ENCODE measurements around the gene TRPM3.
A peak's percentile ranks its signal among the peaks of the same experiment; 100 is the strongest.

The TRPM3 gene

GRCh38 chr9:71048280-71048679 lies 73.1 kb downstream of the TRPM3 start:
- no peak for ATAC-seq (ENCODE audit: low read depth)
- Histone ChIP-seq H3K9me3 (ENCODE audit: severe bottlenecking) (no peaks in the 10 kb centered on the region), H3K36me3 (ENCODE audit: low read depth) (no peaks in the 10 kb centered on the region), H3K27ac (ENCODE audit: poor library complexity, severe bottlenecking) (no peak overlapping the region), H3K4me1 (ENCODE audit: insufficient read depth, poor library complexity, severe bottlenecking) (no peaks in the 10 kb centered on the region), H3K27me3 (ENCODE audit: insufficient read depth, poor library complexity, severe bottlenecking) (peaks cover 5% of the 10 kb centered on the region), H3K4me3 (ENCODE audit: severe bottlenecking) (no peak overlapping the region)
- no peak for DNase-seq (ENCODE audit: low spot score)
- TF ChIP-seq CTCF (IDR thresholded peaks at IDR 0.05; ENCODE audit: poor library complexity, severe bottlenecking) = no peak

GRCh38 chr9:71042448-71042990 lies 78.9 kb downstream of the TRPM3 start:
- no peaks in the 10 kb centered on the region for H3K9me3 ChIP-seq (ENCODE audit: severe bottlenecking)
- no peak for TF ChIP-seq CTCF (IDR thresholded peaks at IDR 0.05; ENCODE audit: poor library complexity, severe bottlenecking)
- no peak overlapping the region for H3K4me3 ChIP-seq (ENCODE audit: severe bottlenecking)
- peaks cover 5% of the 10 kb centered on the region for H3K27me3 ChIP-seq (ENCODE audit: insufficient read depth, poor library complexity, severe bottlenecking)
- H3K4me1 ChIP-seq (ENCODE audit: insufficient read depth, poor library complexity, severe bottlenecking) = no peaks in the 10 kb centered on the region
- H3K36me3 ChIP-seq (ENCODE audit: low read depth) = no peaks in the 10 kb centered on the region
- no peak overlapping the region for H3K27ac ChIP-seq (ENCODE audit: poor library complexity, severe bottlenecking)
- no peak for ATAC-seq (ENCODE audit: low read depth)
- no peak for DNase-seq (ENCODE audit: low spot score)

GRCh38 chr9:71037521-71037920 lies 83.9 kb downstream of the TRPM3 start:
- no peaks in the 10 kb centered on the region for H3K9me3 ChIP-seq (ENCODE audit: severe bottlenecking)
- peaks cover 5% of the 10 kb centered on the region for H3K27me3 ChIP-seq (ENCODE audit: insufficient read depth, poor library complexity, severe bottlenecking)
- H3K36me3 ChIP-seq (ENCODE audit: low read depth) = no peaks in the 10 kb centered on the region
- TF ChIP-seq CTCF (IDR thresholded peaks at IDR 0.05; ENCODE audit: poor library complexity, severe bottlenecking) = no peak
- H3K4me3 ChIP-seq (ENCODE audit: severe bottlenecking) = no peak overlapping the region
- no peak overlapping the region for H3K27ac ChIP-seq (ENCODE audit: poor library complexity, severe bottlenecking)
- ATAC-seq (ENCODE audit: low read depth) (no peak), DNase-seq (ENCODE audit: low spot score) (no peak)
- no peaks in the 10 kb centered on the region for H3K4me1 ChIP-seq (ENCODE audit: insufficient read depth, poor library complexity, severe bottlenecking)

- Histone ChIP-seq H3K36me3 (ENCODE audit: low read depth) (no peaks in the 10 kb centered on the region), H3K27me3 (ENCODE audit: insufficient read depth, poor library complexity, severe bottlenecking) (peaks cover 5% of the 10 kb centered on the region), H3K4me3 (ENCODE audit: severe bottlenecking) (no peak overlapping the region), H3K27ac (ENCODE audit: poor library complexity, severe bottlenecking) (no peak overlapping the region), H3K9me3 (ENCODE audit: severe bottlenecking) (no peaks in the 10 kb centered on the region), H3K4me1 (ENCODE audit: insufficient read depth, poor library complexity, severe bottlenecking) (no peaks in the 10 kb centered on the region)
- ATAC-seq (ENCODE audit: low read depth) (0 out of 3 replicates have a peak, but pooled peaks have one; percentile 19), DNase-seq (ENCODE audit: low spot score) (no peak)
- TF ChIP-seq CTCF (IDR thresholded peaks at IDR 0.05; ENCODE audit: poor library complexity, severe bottlenecking) = no peak
These were observed 84.9 kb downstream of the TRPM3 start for GRCh38 chr9:71036501-71036900.

- ATAC-seq (ENCODE audit: low read depth) = no peak
- Histone ChIP-seq H3K4me1 (ENCODE audit: insufficient read depth, poor library complexity, severe bottlenecking) (no peaks in the 10 kb centered on the region), H3K27ac (ENCODE audit: poor library complexity, severe bottlenecking) (no peak overlapping the region), H3K9me3 (ENCODE audit: severe bottlenecking) (no peaks in the 10 kb centered on the region), H3K27me3 (ENCODE audit: insufficient read depth, poor library complexity, severe bottlenecking) (no peaks in the 10 kb centered on the region), H3K36me3 (ENCODE audit: low read depth) (no peaks in the 10 kb centered on the region), H3K4me3 (ENCODE audit: severe bottlenecking) (no peak overlapping the region)
- no peak for DNase-seq (ENCODE audit: low spot score)
- no peak for TF ChIP-seq CTCF (IDR thresholded peaks at IDR 0.05; ENCODE audit: poor library complexity, severe bottlenecking)
These were observed 88.6 kb downstream of the TRPM3 start for GRCh38 chr9:71032779-71033178.

Data from RWPE2 (cell line).